IMR-90 (cell line): ENCODE data around the gene TMEM154.

Source experiments
- CEBPB ChIP-seq: IDR thresholded peaks from 2 replicates; pipeline ENCODE4 v1.6.1; 2012; ENCODE audit warnings: low read depth, low read length, improper control_type of control experiment
- CHD1 ChIP-seq: IDR thresholded peaks from 2 replicates; pipeline ENCODE4 v1.6.1; 2012; ENCODE audit warnings: low read depth, low read length, improper control_type of control experiment
- ELK1 ChIP-seq: fragments of 150-350 bp; IDR thresholded peaks from 2 replicates; pipeline ENCODE4 v1.6.1; 2016; ENCODE audit warnings: low read depth, mild to moderate bottlenecking, low read length, moderate library complexity, borderline replicate concordance
- FOS ChIP-seq: fragments of 150-350 bp; IDR thresholded peaks from 2 replicates; pipeline ENCODE4 v1.6.1; 2016; ENCODE audit warnings: low read depth, low read length
- MXI1 ChIP-seq: IDR thresholded peaks from 2 replicates; pipeline ENCODE4 v1.6.1; 2012; ENCODE audit warnings: low read depth, mild to moderate bottlenecking, low read length, moderate library complexity, borderline replicate concordance
- NFE2L2 ChIP-seq: fragments of 150-350 bp; IDR thresholded peaks from 2 replicates; pipeline ENCODE4 v1.6.1; 2016; ENCODE audit warnings: low read depth, mild to moderate bottlenecking, low read length
- POLR2A ChIP-seq: IDR thresholded peaks from 2 replicates; pipeline ENCODE4 v1.6.1; 2012; ENCODE audit warnings: mild to moderate bottlenecking, low read depth, low read length
- RAD21 ChIP-seq: IDR thresholded peaks from 2 replicates; pipeline ENCODE4 v1.6.1; 2012; ENCODE audit warnings: low read length, improper control_type of control experiment
- RCOR1 ChIP-seq: IDR thresholded peaks from 2 replicates; pipeline ENCODE4 v1.6.1; 2012; ENCODE audit warnings: mild to moderate bottlenecking, low read length, improper control_type of control experiment; ENCODE audit not compliant: insufficient replicate concordance
- RFX5 ChIP-seq: IDR thresholded peaks from 2 replicates; pipeline ENCODE4 v1.8.0; 2012; ENCODE audit warnings: low read depth, mild to moderate bottlenecking, low read length, moderate library complexity
- SMC3 ChIP-seq: fragments of 150-350 bp; IDR thresholded peaks from 2 replicates; pipeline ENCODE4 v1.6.1; 2016; ENCODE audit warnings: low read depth, mild to moderate bottlenecking, antibody characterized with exemption, low read length, moderate library complexity
- TF ChIP-seq, protein P1 (sequence below): conservative IDR thresholded peaks from 2 replicates; pipeline ENCODE4 v1.5.1; 2012; ENCODE audit warnings: mild to moderate bottlenecking, low read depth, low read length, improper control_type of control experiment

DNA sequence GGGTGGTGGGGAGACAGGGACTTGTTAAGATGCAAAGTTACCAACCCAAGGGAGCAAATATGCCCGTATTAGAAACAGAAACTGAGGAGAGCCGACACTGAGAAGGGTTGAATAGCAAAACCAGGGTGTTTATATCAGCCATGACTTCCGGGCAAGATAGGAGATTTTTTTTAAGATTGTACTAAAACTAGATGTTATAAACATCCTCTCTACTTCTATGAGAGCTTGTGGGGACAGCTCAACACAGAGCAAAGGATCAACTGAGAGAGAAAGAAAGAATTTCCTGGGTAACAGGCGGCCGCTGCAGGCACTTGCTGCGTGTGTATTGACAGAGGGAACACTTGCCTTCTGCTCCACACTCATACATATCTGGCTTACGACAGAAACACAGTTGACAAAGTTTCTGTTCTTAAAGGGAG is 94.8 kb downstream of the TMEM154 start:
- TF ChIP-seq, protein P1, sequence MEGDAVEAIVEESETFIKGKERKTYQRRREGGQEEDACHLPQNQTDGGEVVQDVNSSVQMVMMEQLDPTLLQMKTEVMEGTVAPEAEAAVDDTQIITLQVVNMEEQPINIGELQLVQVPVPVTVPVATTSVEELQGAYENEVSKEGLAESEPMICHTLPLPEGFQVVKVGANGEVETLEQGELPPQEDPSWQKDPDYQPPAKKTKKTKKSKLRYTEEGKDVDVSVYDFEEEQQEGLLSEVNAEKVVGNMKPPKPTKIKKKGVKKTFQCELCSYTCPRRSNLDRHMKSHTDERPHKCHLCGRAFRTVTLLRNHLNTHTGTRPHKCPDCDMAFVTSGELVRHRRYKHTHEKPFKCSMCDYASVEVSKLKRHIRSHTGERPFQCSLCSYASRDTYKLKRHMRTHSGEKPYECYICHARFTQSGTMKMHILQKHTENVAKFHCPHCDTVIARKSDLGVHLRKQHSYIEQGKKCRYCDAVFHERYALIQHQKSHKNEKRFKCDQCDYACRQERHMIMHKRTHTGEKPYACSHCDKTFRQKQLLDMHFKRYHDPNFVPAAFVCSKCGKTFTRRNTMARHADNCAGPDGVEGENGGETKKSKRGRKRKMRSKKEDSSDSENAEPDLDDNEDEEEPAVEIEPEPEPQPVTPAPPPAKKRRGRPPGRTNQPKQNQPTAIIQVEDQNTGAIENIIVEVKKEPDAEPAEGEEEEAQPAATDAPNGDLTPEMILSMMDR: no peak
- TF ChIP-seq RAD21 (no peak), CHD1 (no peak), POLR2A (no peak), RCOR1 (no peak), ELK1 (no peak), MXI1 (no peak), SMC3 (no peak), RFX5 (no peak), CEBPB (no peak), NFE2L2 (no peak), FOS (no peak)
